Neural crest cell (in vitro differentiated cells): ENCODE data around the gene RELA. TPM values are rescaled to one million over a fixed set of nuclear protein-coding genes. Genes with fewer than 3 reads are reported as not detected.

Experiments used
- DNase-seq: peaks from one replicate; pipeline ENCODE4 v3.0.0; 2021; ENCODE audit warnings: low read depth, mixed read lengths, low spot score
- H3K27ac Mint-ChIP-seq: one replicate; pipeline ENCODE4 v1.8.0; 2021; ENCODE audit warnings: mild to moderate bottlenecking, mixed read lengths; ENCODE audit not compliant: unreplicated experiment
- H3K27me3 Mint-ChIP-seq: 2 replicates; pipeline ENCODE4 v1.8.0; 2021; ENCODE audit warnings: low read depth, mild to moderate bottlenecking, mixed read lengths
- H3K36me3 Mint-ChIP-seq: 2 replicates; pipeline ENCODE4 v1.8.0; 2021; ENCODE audit warnings: low read depth, mild to moderate bottlenecking, mixed read lengths
- H3K4me1 Mint-ChIP-seq: 2 replicates; pipeline ENCODE4 v1.8.0; 2021; ENCODE audit warnings: mixed read lengths
- H3K4me3 Mint-ChIP-seq: one replicate; pipeline ENCODE4 v1.8.0; 2021; ENCODE audit warnings: mild to moderate bottlenecking, mixed read lengths
- H3K9me3 Mint-ChIP-seq: 2 replicates; pipeline ENCODE4 v1.8.0; 2021; ENCODE audit warnings: mixed read lengths
- CTCF ChIP-seq: fragments of 200-600 bp; sonication (generic); conservative IDR thresholded peaks from 2 replicates; pipeline ENCODE4 v1.5.0; 2021; ENCODE audit warnings: antibody characterized with exemption, mild to moderate bottlenecking
- total RNA-seq: library from RNA; stranded (reverse); gene quantifications from 2 replicates; pipeline ENCODE4 v1.2.1, GENCODE V29; 2021

RELA gene
- total RNA-seq, 1 donor from 2014 or later: 53.7 TPM

GRCh38 chr11:65634109-65634436 lies 28.6 kb downstream of the RELA start:
- no peaks in the 10 kb centered on the region for H3K27me3 Mint-ChIP-seq
- H3K36me3 Mint-ChIP-seq: no peaks in the 10 kb centered on the region
- no peaks in the 10 kb centered on the region for H3K9me3 Mint-ChIP-seq
- H3K4me3 Mint-ChIP-seq: no peak overlapping the region
- no peak overlapping the region for H3K27ac Mint-ChIP-seq
- H3K4me1 Mint-ChIP-seq: peaks cover 20% of the 10 kb centered on the region
- no peak for DNase-seq
- TF ChIP-seq CTCF: no peak

- H3K27me3 Mint-ChIP-seq: no peaks in the 10 kb centered on the region
- no peak for TF ChIP-seq CTCF
- no peak overlapping the region for H3K4me3 Mint-ChIP-seq
- H3K27ac Mint-ChIP-seq: peak overlapping the region; percentile 50
- no peak for DNase-seq
- no peaks in the 10 kb centered on the region for H3K9me3 Mint-ChIP-seq
- no peaks in the 10 kb centered on the region for H3K36me3 Mint-ChIP-seq
- peaks cover 15% of the 10 kb centered on the region for H3K4me1 Mint-ChIP-seq
Observed at GRCh38 chr11:65633390-65634108, 29.2 kb downstream of the RELA start.

- no peaks in the 10 kb centered on the region for H3K4me1 Mint-ChIP-seq
- H3K27ac Mint-ChIP-seq: no peak overlapping the region
- H3K9me3 Mint-ChIP-seq: no peaks in the 10 kb centered on the region
- no peaks in the 10 kb centered on the region for H3K27me3 Mint-ChIP-seq
- H3K4me3 Mint-ChIP-seq: no peak overlapping the region
- DNase-seq: no peak
- no peaks in the 10 kb centered on the region for H3K36me3 Mint-ChIP-seq
- no peak for TF ChIP-seq CTCF
Observed at GRCh38 chr11:65630215-65630614, 32.5 kb downstream of the RELA start.

- no peaks in the 10 kb centered on the region for H3K9me3 Mint-ChIP-seq
- no peaks in the 10 kb centered on the region for H3K36me3 Mint-ChIP-seq
- H3K27ac Mint-ChIP-seq: no peak overlapping the region
- H3K4me1 Mint-ChIP-seq: no peaks in the 10 kb centered on the region
- H3K27me3 Mint-ChIP-seq: no peaks in the 10 kb centered on the region
- no peak for DNase-seq
- H3K4me3 Mint-ChIP-seq: no peak overlapping the region
- no peak for TF ChIP-seq CTCF
Observed at GRCh38 chr11:65629579-65629978, 33.1 kb downstream of the RELA start.

GRCh38 chr11:65627202-65627601 lies 35.5 kb downstream of the RELA start:
- Mint-ChIP-seq H3K4me3 (no peak overlapping the region), H3K9me3 (no peaks in the 10 kb centered on the region), H3K27ac (no peak overlapping the region), H3K27me3 (no peaks in the 10 kb centered on the region), H3K4me1 (no peaks in the 10 kb centered on the region), H3K36me3 (no peaks in the 10 kb centered on the region)
- TF ChIP-seq CTCF: no peak
- no peak for DNase-seq
